HEK293 (cell line): ENCODE results near the gene PLD5.

ENCODE experiments used
- CTCF ChIP-seq: fragments of 450-650 bp; formaldehyde crosslinking; IDR thresholded peaks from 2 replicates; pipeline ENCODE4 v1.5.1; 2016; ENCODE audit warnings: missing biosample characterization, missing genetic modification characterization
- GLIS1 ChIP-seq: fragments of 450-650 bp; formaldehyde crosslinking; IDR thresholded peaks from 2 replicates; pipeline ENCODE4 v1.5.1; 2016; ENCODE audit warnings: missing biosample characterization, missing genetic modification characterization
- PBX3 ChIP-seq: sonication (generic); formaldehyde crosslinking; IDR thresholded peaks from 2 replicates; pipeline ENCODE4 v1.8.1; 2022; ENCODE audit warnings: mild to moderate bottlenecking, moderate library complexity, missing genetic modification reagents
- PRDM10 ChIP-seq: fragments of 450-650 bp; formaldehyde crosslinking; IDR thresholded peaks from 2 replicates; pipeline ENCODE4 v1.5.1; 2016; ENCODE audit warnings: missing biosample characterization, missing genetic modification characterization
- SETDB1 ChIP-seq: IDR thresholded peaks from one replicate; pipeline ENCODE4 v1.6.1; 2017; ENCODE audit warnings: mild to moderate bottlenecking, low read length, moderate library complexity, mixed read lengths; ENCODE audit not compliant: insufficient read length
- TCF7L2 ChIP-seq: IDR thresholded peaks from 2 replicates; pipeline ENCODE4 v1.6.1; 2011; ENCODE audit warnings: low read depth, mild to moderate bottlenecking, inconsistent platforms, low read length, moderate library complexity, borderline replicate concordance
- ZNF19 ChIP-seq: fragments of 450-650 bp; formaldehyde crosslinking; IDR thresholded peaks from 2 replicates; pipeline ENCODE4; 2016; ENCODE audit warnings: missing biosample characterization, missing genetic modification characterization, low read depth
- ZNF830 ChIP-seq: fragments of 450-650 bp; IDR thresholded peaks from 2 replicates; pipeline ENCODE4 v1.5.0; 2018; ENCODE audit warnings: missing biosample characterization, missing genetic modification characterization, low read depth, mild to moderate bottlenecking, moderate library complexity

- no peak for TF ChIP-seq PRDM10
- no peak for TF ChIP-seq GLIS1 (tag by site-specific recombination)
- no peak for TF ChIP-seq ZNF830 (tag by site-specific recombination)
- TF ChIP-seq ZNF19 (tag by site-specific recombination): no peak
- TF ChIP-seq TCF7L2: no peak
- TF ChIP-seq SETDB1: no peak
- no peak for TF ChIP-seq CTCF (tag by site-specific recombination)
- no peak for TF ChIP-seq PBX3 (CRISPR knock-in tag)
These were observed 316.5 kb downstream of the PLD5 start for GRCh38 chr1:242208021-242208420.
